PC-9 (cell line): ENCODE results near the gene ATP6V0B. TPM values are rescaled to one million over a fixed set of nuclear protein-coding genes. Genes with fewer than 3 reads are reported as not detected.

Experiments
- BruUV-seq: library from RNA; stranded (reverse); fragments of 400-500 nt; replicated peaks from 2 replicates; lab custom pipeline; 2021; lab: Mats Ljungman, UMichigan
- CTCF ChIA-PET: fragments of 300-600 bp; sonication (Branson Sonifier 250); formaldehyde crosslinking; loops from one replicate; lab custom pipeline; 2022; ENCODE audit warnings: antibody characterized with exemption; lab: Charles Lee
- POLR2A ChIA-PET: fragments of 300-600 bp; sonication (Branson Sonifier 250); formaldehyde crosslinking; loops from one replicate; lab custom pipeline; 2022; ENCODE audit warnings: antibody characterized with exemption; ENCODE audit not compliant: unreplicated experiment; lab: Charles Lee
- DNase-seq, 2 experiments: peaks; one replicate each; pipeline versions ENCODE4 v3.0.0 to v3.0.0-alpha.2; 2015 to 2022; ENCODE audit warnings: mixed read lengths in 1 of 2
- H2AFZ ChIP-seq: fragments of 200-600 bp; sonication (generic); 2 replicates; pipeline ENCODE4 v1.8.1; 2017; ENCODE audit warnings: antibody characterized with exemption
- H3F3A ChIP-seq: fragments of 200-600 bp; sonication (generic); 2 replicates; pipeline ENCODE4 v1.8.1; 2017; ENCODE audit warnings: antibody characterized with exemption, mild to moderate bottlenecking, low read depth; ENCODE audit not compliant: insufficient read depth
- H3K27ac ChIP-seq: fragments of 200-600 bp; sonication (generic); 2 replicates; pipeline ENCODE4 v1.6.1; 2016; ENCODE audit warnings: mixed run types
- H3K27me3 ChIP-seq: fragments of 200-600 bp; sonication (generic); 2 replicates; pipeline ENCODE4 v1.6.1; 2016; ENCODE audit warnings: low read depth, mixed run types; ENCODE audit not compliant: insufficient read depth
- H3K36me3 ChIP-seq: fragments of 200-600 bp; sonication (generic); 2 replicates; pipeline ENCODE4 v1.6.1; 2016; ENCODE audit warnings: low read depth, mixed run types
- H3K4me1 ChIP-seq: fragments of 200-600 bp; sonication (generic); replicated peaks from 2 replicates; pipeline ENCODE4 v1.6.1; 2016; ENCODE audit warnings: mixed run types; ENCODE audit not compliant: insufficient read depth
- H3K4me2 ChIP-seq: fragments of 200-600 bp; sonication (generic); 2 replicates; pipeline ENCODE4 v1.6.1; 2017; ENCODE audit warnings: mixed run types
- H3K4me3 ChIP-seq: fragments of 200-600 bp; sonication (generic); 2 replicates; pipeline ENCODE4 v1.6.1; 2016; ENCODE audit warnings: mixed run types
- H3K79me2 ChIP-seq: fragments of 200-600 bp; sonication (generic); 2 replicates; pipeline ENCODE4 v1.6.1; 2017; ENCODE audit warnings: low read depth, mixed run types
- H3K9me2 ChIP-seq: fragments of 200-600 bp; sonication (generic); 2 replicates; pipeline ENCODE4 v1.8.1; 2017; ENCODE audit warnings: mild to moderate bottlenecking; ENCODE audit not compliant: insufficient read depth
- H3K9me3 ChIP-seq: fragments of 200-600 bp; sonication (generic); 2 replicates; pipeline ENCODE4 v1.8.1; 2016; ENCODE audit warnings: low read depth; ENCODE audit not compliant: insufficient read depth
- H4K20me1 ChIP-seq: fragments of 200-600 bp; sonication (generic); 2 replicates; pipeline ENCODE4 v1.8.1; 2017; ENCODE audit not compliant: insufficient read depth
- CTCF ChIP-seq: fragments of 200-600 bp; sonication (generic); conservative IDR thresholded peaks from 2 replicates; pipeline ENCODE4 v1.6.1; 2017; ENCODE audit warnings: mixed run types, antibody characterized with exemption, mild to moderate bottlenecking, moderate library complexity
- EZH2 ChIP-seq: fragments of 200-600 bp; sonication (generic); IDR thresholded peaks from 2 replicates; pipeline ENCODE4 v1.8.0; 2017; ENCODE audit warnings: antibody characterized with exemption, low read depth
- intact Hi-C: fragments of 100-400 bp; cut with micrococcal nuclease; formaldehyde crosslinking; loops from one replicate; pipeline ENCODE4 v1.10.0; 2022; ENCODE audit not compliant: unreplicated experiment
- total RNA-seq: library from RNA; stranded (reverse); gene quantifications from 2 replicates; pipeline ENCODE4 v1.2.3, GENCODE V29; 2021

The ATP6V0B gene
- total RNA-seq, 1 experiment from 2014 or later: 125 TPM

- TF ChIP-seq CTCF (no peak), EZH2 (no peak)
- no peak overlapping the region for H3K4me2 ChIP-seq
- H3K9me2 ChIP-seq: no peaks in the 10 kb centered on the region
- no peak overlapping the region for H2AFZ ChIP-seq
- CTCF ChIA-PET: no interaction called here
- intact Hi-C loops: no loop called here
- H3K36me3 ChIP-seq: peaks cover 12% of the 10 kb centered on the region; the same call in 1 of the 2 replicates
- peaks cover 17% of the 10 kb centered on the region for H3K4me1 ChIP-seq
- peaks cover 35% of the 10 kb centered on the region for H3F3A ChIP-seq
- peaks cover 34% of the 10 kb centered on the region for H3K79me2 ChIP-seq
- H4K20me1 ChIP-seq: peaks cover 3% of the 10 kb centered on the region; the same call in 1 of the 2 replicates
- POLR2A ChIA-PET: no interaction called here
- BruUV-seq: no TSS peak
- H3K27me3 ChIP-seq: no peaks in the 10 kb centered on the region
- DNase-seq: peak in 1 of 2 experiments; percentile 13
- H3K27ac ChIP-seq: no peak overlapping the region
- H3K4me3 ChIP-seq: no peak overlapping the region
- H3K9me3 ChIP-seq: no peaks in the 10 kb centered on the region
Measured at GRCh38 chr1:43983253-43983899, 8.6 kb downstream of the ATP6V0B start.

GRCh38 chr1:43984855-43985254, 10.1 kb downstream of the ATP6V0B start:
- H3K4me3 ChIP-seq: no peak overlapping the region
- H3K36me3 ChIP-seq: peaks cover 12% of the 10 kb centered on the region; the same call in 1 of the 2 replicates
- H2AFZ ChIP-seq: no peak overlapping the region
- H3F3A ChIP-seq: peaks cover 32% of the 10 kb centered on the region
- ChIA-PET CTCF (no interaction called here), POLR2A (no interaction called here)
- DNase-seq: no peak
- no peak for TF ChIP-seq CTCF
- no peak for TF ChIP-seq EZH2
- no peaks in the 10 kb centered on the region for H3K9me2 ChIP-seq
- no TSS peak for BruUV-seq
- no peaks in the 10 kb centered on the region for H3K9me3 ChIP-seq
- no peak overlapping the region for H3K27ac ChIP-seq
- intact Hi-C loops: no loop called here
- no peak overlapping the region for H3K4me2 ChIP-seq
- H3K79me2 ChIP-seq: peaks cover 27% of the 10 kb centered on the region
- peaks cover 17% of the 10 kb centered on the region for H3K4me1 ChIP-seq
- H3K27me3 ChIP-seq: no peaks in the 10 kb centered on the region
- H4K20me1 ChIP-seq: peaks cover 3% of the 10 kb centered on the region; the same call in 1 of the 2 replicates

- H3K9me2 ChIP-seq: no peaks in the 10 kb centered on the region
- intact Hi-C loops: no loop called here
- no peaks in the 10 kb centered on the region for H3K27me3 ChIP-seq
- no peak overlapping the region for H3K27ac ChIP-seq
- no peak for TF ChIP-seq CTCF
- no peak for TF ChIP-seq EZH2
- no TSS peak for BruUV-seq
- DNase-seq: peak in 1 of 2 experiments; percentile 30
- peaks cover 12% of the 10 kb centered on the region; the same call in 1 of the 2 replicates for H3K36me3 ChIP-seq
- no peak overlapping the region for H3K4me3 ChIP-seq
- H3K4me1 ChIP-seq: peaks cover 15% of the 10 kb centered on the region
- no peaks in the 10 kb centered on the region for H3K9me3 ChIP-seq
- POLR2A ChIA-PET: no interaction called here
- H3F3A ChIP-seq: peaks cover 32% of the 10 kb centered on the region
- CTCF ChIA-PET: no interaction called here
- H3K4me2 ChIP-seq: no peak overlapping the region
- peaks cover 3% of the 10 kb centered on the region; the same call in 1 of the 2 replicates for H4K20me1 ChIP-seq
- no peak overlapping the region for H2AFZ ChIP-seq
- peaks cover 14% of the 10 kb centered on the region for H3K79me2 ChIP-seq
Measured at GRCh38 chr1:43985984-43986595, 11.3 kb downstream of the ATP6V0B start.
